Mesendoderm (in vitro differentiated cells): Measurements from ENCODE around the gene CNTN4.

ENCODE experiments used
- DNase-seq: peaks from one replicate; pipeline ENCODE4 v3.0.0; 2013
- H2AK5ac ChIP-seq: 2 replicates; pipeline ENCODE4 v1.6.1; 2013; ENCODE audit warnings: low read length, inconsistent platforms
- H2BK120ac ChIP-seq: 2 replicates; pipeline ENCODE4 v1.6.1; 2013; ENCODE audit warnings: low read depth, mild to moderate bottlenecking, low read length, moderate library complexity, mixed read lengths
- H2BK15ac ChIP-seq: replicated peaks from 2 replicates; pipeline ENCODE4 v1.6.1; 2013; ENCODE audit warnings: low read depth, mild to moderate bottlenecking, moderate library complexity
- H2BK5ac ChIP-seq: 2 replicates; pipeline ENCODE4 v1.6.1; 2013; ENCODE audit warnings: low read length, inconsistent platforms
- H3K18ac ChIP-seq: 2 replicates; pipeline ENCODE4 v1.6.1; 2013; ENCODE audit warnings: mild to moderate bottlenecking, low read length, mixed read lengths
- H3K23ac ChIP-seq: one replicate; pipeline ENCODE4 v1.6.1; 2013; ENCODE audit warnings: low read length
- H3K27ac ChIP-seq: 2 replicates; pipeline ENCODE4 v1.5.1; 2013; ENCODE audit warnings: low read depth, mild to moderate bottlenecking, inconsistent platforms, low read length, moderate library complexity
- H3K27me3 ChIP-seq: 2 replicates; pipeline ENCODE4 v1.6.1; 2013; ENCODE audit warnings: low read length, control low read depth, mild to moderate bottlenecking, inconsistent platforms; ENCODE audit not compliant: insufficient read depth, poor library complexity
- H3K36me3 ChIP-seq: 2 replicates; pipeline ENCODE4 v1.6.1; 2013; ENCODE audit warnings: low read length, inconsistent platforms; ENCODE audit not compliant: control insufficient read depth, insufficient read depth
- H3K4ac ChIP-seq: one replicate; pipeline ENCODE4 v1.6.1; 2013; ENCODE audit warnings: low read depth, mild to moderate bottlenecking, low read length, moderate library complexity
- H3K4me1 ChIP-seq: 2 replicates; pipeline ENCODE4 v1.6.1; 2013; ENCODE audit warnings: low read depth, low read length, inconsistent platforms; ENCODE audit not compliant: control insufficient read depth
- H3K4me2 ChIP-seq: 2 replicates; pipeline ENCODE4 v1.6.1; 2013; ENCODE audit warnings: low read length
- H3K4me3 ChIP-seq: 2 replicates; pipeline ENCODE4 v1.5.1; 2013; ENCODE audit warnings: mild to moderate bottlenecking, low read length
- H3K56ac ChIP-seq: one replicate; pipeline ENCODE4 v1.6.1; 2013; ENCODE audit warnings: low read length
- H3K79me1 ChIP-seq: 2 replicates; pipeline ENCODE4 v1.6.1; 2013; ENCODE audit warnings: low read length, inconsistent platforms
- H3K79me2 ChIP-seq: 2 replicates; pipeline ENCODE4 v1.6.1; 2013; ENCODE audit warnings: mild to moderate bottlenecking, low read length; ENCODE audit not compliant: control insufficient read depth, insufficient read depth
- H3K9ac ChIP-seq: 2 replicates; pipeline ENCODE4 v1.6.1; 2013; ENCODE audit warnings: low read length, inconsistent platforms
- H4K5ac ChIP-seq: one replicate; pipeline ENCODE4 v1.6.1; 2013; ENCODE audit warnings: low read length
- H4K8ac ChIP-seq: one replicate; pipeline ENCODE4 v1.6.1; 2013; ENCODE audit warnings: low read depth, mild to moderate bottlenecking, control low read depth, low read length, moderate library complexity
- WGBS: extraction: QIAGEN DNeasy Blood & Tissue Kit; methylation state at CpG from one replicate; pipeline ENCODE4 v1.1.7; 2013; ENCODE audit warnings: low lambda C conversion rate, missing lambda C conversion rate; ENCODE audit not compliant: insufficient coverage; ENCODE audit errors: extremely low coverage; 5-methylcytosine and 5-hydroxymethylcytosine counted together

CNTN4 gene

DNA sequence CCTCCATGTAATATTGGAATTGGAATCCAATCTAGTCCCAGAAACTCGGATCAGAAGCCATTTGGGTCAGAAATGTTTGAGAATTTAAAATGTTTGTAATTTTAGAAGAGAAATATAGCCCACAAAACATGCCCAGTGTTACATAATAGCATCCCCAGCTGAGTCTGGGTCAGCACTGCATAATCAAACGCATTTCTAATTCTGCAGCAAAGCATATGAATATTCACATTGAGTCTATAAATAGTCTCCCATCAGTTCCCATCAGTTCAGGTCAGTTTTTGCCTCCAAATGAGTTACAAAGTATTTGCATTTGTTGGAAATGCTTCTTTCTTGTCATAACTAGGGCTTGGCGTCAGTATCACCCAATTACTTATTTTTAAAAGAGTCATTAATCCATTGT is 628.4 kb downstream of the CNTN4 start:
- Histone ChIP-seq H3K56ac (no peak overlapping the region), H3K9ac (no peak overlapping the region), H3K23ac (no peak overlapping the region), H3K36me3 (no peaks in the 10 kb centered on the region), H3K4me2 (no peak overlapping the region), H2BK15ac (no peak overlapping the region), H2AK5ac (no peak overlapping the region), H3K79me1 (no peaks in the 10 kb centered on the region), H3K18ac (no peak overlapping the region), H3K4ac (no peak overlapping the region), H3K79me2 (no peaks in the 10 kb centered on the region), H4K8ac (no peak overlapping the region), H2BK5ac (no peak overlapping the region), H3K4me1 (no peaks in the 10 kb centered on the region), H2BK120ac (no peak overlapping the region), H3K27ac (no peak overlapping the region), H3K4me3 (no peak overlapping the region), H3K27me3 (no peaks in the 10 kb centered on the region), H4K5ac (no peak overlapping the region)
- no CpG with 5 or more reads among the region's 3 CpGs for WGBS
- DNase-seq: no peak

- no peak overlapping the region for H2AK5ac ChIP-seq
- no peak overlapping the region for H3K18ac ChIP-seq
- H3K4ac ChIP-seq: no peak overlapping the region
- no peaks in the 10 kb centered on the region for H3K79me2 ChIP-seq
- H3K4me3 ChIP-seq: no peak overlapping the region
- no peak overlapping the region for H3K23ac ChIP-seq
- no peak overlapping the region for H2BK5ac ChIP-seq
- WGBS: no CpG with 5 or more reads among the region's 8 CpGs
- H4K8ac ChIP-seq: no peak overlapping the region
- no peak overlapping the region for H4K5ac ChIP-seq
- no peak overlapping the region for H3K27ac ChIP-seq
- H3K4me2 ChIP-seq: no peak overlapping the region
- H2BK120ac ChIP-seq: no peak overlapping the region
- H3K79me1 ChIP-seq: no peaks in the 10 kb centered on the region
- H3K27me3 ChIP-seq: no peaks in the 10 kb centered on the region
- H2BK15ac ChIP-seq: no peak overlapping the region
- H3K56ac ChIP-seq: no peak overlapping the region
- DNase-seq: no peak
- no peaks in the 10 kb centered on the region for H3K4me1 ChIP-seq
- H3K9ac ChIP-seq: no peak overlapping the region
- no peaks in the 10 kb centered on the region for H3K36me3 ChIP-seq
Measured at GRCh38 chr3:2727610-2728318, 629.1 kb downstream of the CNTN4 start.

DNA sequence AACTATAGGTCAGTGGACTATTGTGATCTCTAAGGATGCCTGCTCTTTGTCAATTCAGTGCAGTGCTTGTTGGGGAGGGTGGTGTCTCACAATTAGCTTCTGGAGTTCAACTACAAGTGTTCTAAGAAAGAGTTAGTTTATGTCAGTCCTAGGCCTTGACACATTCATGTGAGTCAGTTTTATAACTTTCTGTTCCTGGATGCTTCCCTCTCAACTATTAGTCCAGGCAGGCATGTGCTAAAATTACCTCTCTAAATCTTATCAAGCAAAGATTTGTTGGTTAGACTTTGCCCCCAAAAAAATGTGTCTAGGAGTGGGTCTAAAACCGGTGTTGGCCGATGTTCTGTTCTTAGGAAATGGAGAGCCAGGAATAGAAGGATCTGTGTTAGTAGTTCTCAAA is 633.2 kb downstream of the CNTN4 start:
- Histone ChIP-seq H3K4me3 (no peak overlapping the region), H3K23ac (no peak overlapping the region), H3K18ac (no peak overlapping the region), H3K56ac (no peak overlapping the region), H3K4me1 (no peaks in the 10 kb centered on the region), H2BK5ac (no peak overlapping the region), H4K8ac (no peak overlapping the region), H3K4me2 (no peak overlapping the region), H2BK120ac (no peak overlapping the region), H3K36me3 (no peaks in the 10 kb centered on the region), H3K9ac (no peak overlapping the region), H3K27me3 (no peaks in the 10 kb centered on the region), H2BK15ac (no peak overlapping the region), H3K79me2 (no peaks in the 10 kb centered on the region), H3K4ac (no peak overlapping the region), H3K27ac (no peak overlapping the region), H2AK5ac (no peak overlapping the region), H4K5ac (no peak overlapping the region), H3K79me1 (no peaks in the 10 kb centered on the region)
- no peak for DNase-seq
- no CpG with 5 or more reads among the region's 2 CpGs for WGBS

DNA sequence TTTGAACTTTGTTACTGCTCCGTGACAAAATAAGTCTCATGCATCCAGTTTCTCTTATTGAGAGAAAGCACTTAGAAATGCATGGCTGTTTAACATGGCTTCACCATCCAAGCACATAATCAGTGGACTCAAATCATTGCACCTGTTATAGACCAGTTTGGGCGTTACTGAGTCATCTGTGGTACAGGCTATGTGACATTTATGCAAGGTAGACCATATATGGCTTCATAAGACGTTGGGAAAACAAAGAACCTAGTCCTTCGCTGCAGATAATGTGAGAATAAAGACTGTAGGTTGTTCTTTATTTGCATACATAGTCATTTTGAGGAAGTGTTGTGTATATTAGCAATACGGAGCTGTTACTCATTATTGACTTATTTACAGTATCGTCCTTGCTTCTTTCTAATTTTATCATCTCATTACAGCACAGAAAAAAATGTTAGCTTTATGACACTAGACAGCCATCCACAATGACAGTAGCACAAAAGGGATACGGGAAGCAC is 636.8 kb downstream of the CNTN4 start:
- Histone ChIP-seq H2AK5ac (no peak overlapping the region), H3K56ac (no peak overlapping the region), H3K4ac (no peak overlapping the region), H4K8ac (no peak overlapping the region), H2BK15ac (no peak overlapping the region), H3K27me3 (no peaks in the 10 kb centered on the region), H3K79me2 (no peaks in the 10 kb centered on the region), H3K4me2 (no peak overlapping the region), H3K18ac (no peak overlapping the region), H3K79me1 (no peaks in the 10 kb centered on the region), H2BK5ac (no peak overlapping the region), H3K4me3 (no peak overlapping the region), H3K36me3 (no peaks in the 10 kb centered on the region), H3K27ac (no peak overlapping the region), H3K4me1 (no peaks in the 10 kb centered on the region), H2BK120ac (no peak overlapping the region), H3K23ac (no peak overlapping the region), H4K5ac (no peak overlapping the region), H3K9ac (no peak overlapping the region)
- no CpG with 5 or more reads among the region's 7 CpGs for WGBS
- no peak for DNase-seq

DNA sequence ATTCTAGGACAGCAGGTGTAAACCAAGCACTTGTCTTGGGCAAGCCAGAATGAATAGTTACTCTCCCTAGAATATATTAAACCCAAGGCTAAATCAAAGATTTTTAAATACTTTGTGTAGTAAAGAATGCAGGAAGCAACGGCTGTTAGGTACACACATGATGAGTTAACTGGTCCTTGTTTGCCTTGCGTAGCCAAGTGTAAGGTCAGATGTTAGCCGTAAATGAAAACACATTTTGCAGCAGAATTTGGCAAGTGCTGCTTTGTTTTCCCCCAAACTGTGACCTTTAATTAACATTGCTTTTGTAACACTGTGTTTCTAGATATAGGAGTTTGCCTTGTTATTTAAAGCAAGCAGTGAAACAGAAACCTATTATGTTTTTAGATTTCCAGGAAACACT is 642.9 kb downstream of the CNTN4 start:
- no peaks in the 10 kb centered on the region for H3K36me3 ChIP-seq
- H3K18ac ChIP-seq: no peak overlapping the region
- no peaks in the 10 kb centered on the region for H3K79me2 ChIP-seq
- H3K4me3 ChIP-seq: no peak overlapping the region
- no peak for DNase-seq
- WGBS: no CpG with 5 or more reads among the region's 3 CpGs
- H3K27ac ChIP-seq: no peak overlapping the region
- H3K4me2 ChIP-seq: no peak overlapping the region
- H3K9ac ChIP-seq: no peak overlapping the region
- H4K5ac ChIP-seq: no peak overlapping the region
- no peak overlapping the region for H3K4ac ChIP-seq
- no peak overlapping the region for H4K8ac ChIP-seq
- no peak overlapping the region for H2BK120ac ChIP-seq
- no peaks in the 10 kb centered on the region for H3K79me1 ChIP-seq
- no peak overlapping the region for H3K56ac ChIP-seq
- no peak overlapping the region for H2AK5ac ChIP-seq
- H3K4me1 ChIP-seq: no peaks in the 10 kb centered on the region
- H2BK15ac ChIP-seq: no peak overlapping the region
- no peak overlapping the region for H3K23ac ChIP-seq
- no peaks in the 10 kb centered on the region for H3K27me3 ChIP-seq
- no peak overlapping the region for H2BK5ac ChIP-seq
